GM13976 (cell line): ENCODE measurements around the gene GTF3C4.

Experiments
- DNase-seq: peaks from one replicate; pipeline ENCODE4 v3.0.0; 2012; ENCODE audit warnings: low spot score
- in situ Hi-C: fragments of 300-500 bp; cut with MboI; formaldehyde crosslinking; loops from one replicate; pipeline ENCODE4 v1.12.0; 2022; ENCODE audit warnings: low sequenced_read_pairs, mixed read lengths, inconsistent platforms; ENCODE audit not compliant: unreplicated experiment
- TF ChIP-seq, protein P1 (sequence below): IDR thresholded peaks from 2 replicates; pipeline ENCODE4 v1.5.1; 2012; ENCODE audit warnings: borderline replicate concordance, mild to moderate bottlenecking; ENCODE audit not compliant: insufficient read depth; ENCODE audit errors: extremely low read depth, missing control alignments, control extremely low read depth

The GTF3C4 gene

DNA sequence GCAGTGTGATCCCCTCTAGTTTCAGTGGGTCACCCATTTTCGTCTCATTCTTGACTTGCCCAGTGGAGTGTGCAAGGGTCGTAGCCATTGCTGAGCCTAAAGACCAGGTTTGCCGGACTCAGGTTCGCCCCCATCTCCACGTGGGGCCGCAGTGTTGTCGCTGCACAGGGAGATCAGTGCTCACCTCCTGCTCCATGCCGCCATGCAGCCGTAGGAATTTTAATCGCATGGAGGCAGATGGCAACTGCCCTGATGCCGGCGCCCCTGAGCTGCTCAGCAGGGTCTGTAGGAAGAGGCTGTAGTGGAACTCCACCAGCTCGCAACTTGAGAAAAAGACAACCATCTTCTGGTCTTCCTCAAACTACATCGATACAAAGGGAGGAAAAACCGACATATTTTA is 24.6 kb upstream of the GTF3C4 start:
- in situ Hi-C loops, result no loop called here
- TF ChIP-seq, protein P1, sequence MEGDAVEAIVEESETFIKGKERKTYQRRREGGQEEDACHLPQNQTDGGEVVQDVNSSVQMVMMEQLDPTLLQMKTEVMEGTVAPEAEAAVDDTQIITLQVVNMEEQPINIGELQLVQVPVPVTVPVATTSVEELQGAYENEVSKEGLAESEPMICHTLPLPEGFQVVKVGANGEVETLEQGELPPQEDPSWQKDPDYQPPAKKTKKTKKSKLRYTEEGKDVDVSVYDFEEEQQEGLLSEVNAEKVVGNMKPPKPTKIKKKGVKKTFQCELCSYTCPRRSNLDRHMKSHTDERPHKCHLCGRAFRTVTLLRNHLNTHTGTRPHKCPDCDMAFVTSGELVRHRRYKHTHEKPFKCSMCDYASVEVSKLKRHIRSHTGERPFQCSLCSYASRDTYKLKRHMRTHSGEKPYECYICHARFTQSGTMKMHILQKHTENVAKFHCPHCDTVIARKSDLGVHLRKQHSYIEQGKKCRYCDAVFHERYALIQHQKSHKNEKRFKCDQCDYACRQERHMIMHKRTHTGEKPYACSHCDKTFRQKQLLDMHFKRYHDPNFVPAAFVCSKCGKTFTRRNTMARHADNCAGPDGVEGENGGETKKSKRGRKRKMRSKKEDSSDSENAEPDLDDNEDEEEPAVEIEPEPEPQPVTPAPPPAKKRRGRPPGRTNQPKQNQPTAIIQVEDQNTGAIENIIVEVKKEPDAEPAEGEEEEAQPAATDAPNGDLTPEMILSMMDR, result no peak
- DNase-seq, result no peak

DNA sequence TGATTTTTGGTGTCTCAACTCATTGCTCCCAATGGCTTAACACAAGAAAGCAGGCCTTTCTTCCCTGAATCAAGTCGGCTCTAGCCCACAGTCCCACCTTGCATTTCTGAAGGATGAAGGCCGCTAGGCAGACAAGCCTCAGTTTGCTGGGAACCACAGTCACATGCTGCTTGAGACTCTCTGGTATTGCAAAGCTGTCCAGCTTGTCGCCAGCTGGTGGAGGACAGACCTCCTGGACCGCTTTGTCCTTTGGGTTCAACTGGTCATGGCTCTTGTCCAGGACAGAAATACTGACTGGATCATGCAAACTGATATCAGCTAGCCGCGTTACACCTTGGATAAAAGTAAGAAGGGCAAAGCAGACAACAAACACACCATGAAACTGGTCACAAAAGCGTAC is 23.5 kb upstream of the GTF3C4 start:
- TF ChIP-seq, protein P1, result no peak
- in situ Hi-C loops, result no loop called here
- DNase-seq, result no peak

DNA sequence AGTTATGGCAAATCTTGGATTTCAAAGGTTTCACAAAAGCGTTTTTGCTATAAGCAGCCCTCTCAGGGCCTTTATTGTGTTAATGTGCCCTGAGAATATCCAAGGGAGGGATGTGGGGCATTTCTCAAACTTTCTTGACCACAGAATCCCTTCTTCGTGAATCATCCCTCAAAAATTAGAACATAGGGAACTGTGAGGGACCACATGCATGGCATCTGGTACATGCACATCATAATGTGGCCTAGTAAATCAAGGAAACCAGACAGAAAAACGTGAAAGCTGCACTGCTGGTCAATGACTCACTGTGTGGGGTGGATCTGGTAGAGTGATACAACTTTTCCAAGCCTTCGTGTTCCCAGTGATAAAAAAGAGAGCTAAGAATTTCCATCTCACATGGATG is 22.9 kb upstream of the GTF3C4 start:
- in situ Hi-C loops, result no loop called here
- no peak for DNase-seq
- TF ChIP-seq, protein P1, result no peak

DNA sequence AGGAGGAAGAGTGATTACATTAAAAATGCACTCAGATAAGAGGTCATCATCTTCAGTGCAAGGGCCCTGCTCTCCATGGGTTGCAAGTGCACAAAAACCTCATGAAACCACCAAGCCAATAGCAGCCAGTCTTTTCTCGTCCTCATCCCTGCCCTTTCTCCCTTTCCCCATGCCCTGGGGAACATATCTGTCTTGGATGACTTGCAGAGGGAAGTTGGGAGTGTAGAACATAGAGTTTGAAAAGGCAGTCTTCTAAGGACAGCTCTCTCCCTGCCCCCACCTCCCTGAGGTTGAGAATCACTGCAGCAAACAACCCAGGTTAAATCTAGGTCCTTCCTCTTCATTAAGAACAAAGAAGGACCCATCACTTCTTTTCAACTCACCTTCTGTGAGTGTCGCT is 22.5 kb upstream of the GTF3C4 start:
- TF ChIP-seq, protein P1, result no peak
- in situ Hi-C loops, result no loop called here
- DNase-seq, result no peak

DNA sequence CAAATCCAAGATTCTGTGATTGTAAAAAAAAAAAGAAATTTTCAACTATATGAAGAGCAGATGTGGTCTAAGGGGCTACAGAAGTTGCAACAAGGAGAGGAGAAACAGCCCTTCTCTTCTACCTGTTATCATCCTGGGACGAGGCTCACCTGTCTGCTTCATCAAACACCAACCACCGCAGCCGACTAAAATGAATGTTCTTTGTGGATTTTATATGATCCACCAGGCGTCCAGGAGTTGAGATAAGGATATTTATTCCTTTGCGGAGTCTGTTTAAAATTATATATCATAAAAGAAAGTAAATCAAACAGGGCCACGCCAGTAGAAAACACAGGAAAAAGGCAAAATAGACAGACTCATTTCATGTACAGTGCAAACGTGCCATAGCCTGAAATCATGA is 22.0 kb upstream of the GTF3C4 start:
- in situ Hi-C loops, result no loop called here
- DNase-seq, result no peak
- TF ChIP-seq, protein P1, result no peak

DNA sequence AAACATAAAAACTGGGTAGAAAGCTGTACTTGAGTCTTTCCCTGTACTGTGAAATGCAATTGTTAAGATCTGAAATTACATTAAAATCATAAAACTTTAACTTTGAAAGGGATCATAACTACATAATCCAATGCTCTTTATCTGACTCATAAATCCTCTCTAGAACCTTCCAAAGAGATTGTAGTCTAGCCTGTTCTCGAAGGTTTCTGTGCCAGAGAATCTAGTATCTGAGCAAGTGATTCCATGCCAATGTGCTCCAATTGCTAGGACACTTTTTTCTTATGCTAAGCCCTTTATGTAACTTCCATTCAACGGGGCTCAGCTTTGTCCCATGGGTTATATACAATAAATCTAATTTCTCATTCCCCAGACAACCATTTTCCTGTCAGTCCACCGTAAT is 21.6 kb upstream of the GTF3C4 start:
- TF ChIP-seq, protein P1, result no peak
- in situ Hi-C loops, result no loop called here
- DNase-seq, result no peak

DNA sequence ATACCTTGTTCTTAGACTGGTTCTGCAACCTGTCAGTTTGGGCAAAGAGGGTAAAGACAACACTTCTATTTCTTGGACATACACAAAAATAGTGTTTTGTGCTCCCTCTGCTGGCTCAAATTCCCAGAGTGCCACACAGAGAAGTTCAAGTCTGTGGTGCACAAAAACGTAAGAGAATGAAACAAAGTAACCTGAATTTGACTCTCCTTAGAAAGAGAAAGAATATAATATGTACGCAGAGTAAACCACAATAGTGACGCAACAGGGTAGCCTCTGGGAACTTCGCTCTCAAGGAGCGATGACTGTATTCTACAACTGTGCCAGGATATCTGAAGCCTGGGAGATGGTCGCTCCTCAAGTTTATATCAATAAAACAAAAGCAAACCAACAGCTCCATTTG is 19.0 kb upstream of the GTF3C4 start:
- in situ Hi-C loops, result no loop called here
- no peak for DNase-seq
- TF ChIP-seq, protein P1, result peak; percentile 10
